HepG2 (cell line): ENCODE data around the gene RAI14. TPM values are rescaled to one million over a fixed set of nuclear protein-coding genes. Genes with fewer than 3 reads are reported as not detected.

Experiments
- AGO1 ChIP-seq: fragments of 200-400 bp; formaldehyde crosslinking; IDR thresholded peaks from 2 replicates; pipeline ENCODE4 v1.6.1; 2017; ENCODE audit warnings: mild to moderate bottlenecking, low read depth, low read length, moderate library complexity; ENCODE audit not compliant: poor library complexity, severe bottlenecking
- FOXO1 ChIP-seq: sonication (generic); formaldehyde crosslinking; IDR thresholded peaks from 2 replicates; pipeline ENCODE4 v1.4.0; 2020; ENCODE audit warnings: missing genetic modification reagents
- GLI4 ChIP-seq: sonication (generic); formaldehyde crosslinking; IDR thresholded peaks from 2 replicates; pipeline ENCODE4 v1.5.1; 2020; ENCODE audit warnings: missing genetic modification reagents, mild to moderate bottlenecking, moderate library complexity, borderline replicate concordance
- MYC ChIP-seq: sonication (generic); formaldehyde crosslinking; IDR thresholded peaks from 2 replicates; pipeline ENCODE4 v1.9.0; 2021; ENCODE audit warnings: missing genetic modification reagents, borderline replicate concordance
- PCBP1 ChIP-seq: fragments of 200-400 bp; formaldehyde crosslinking; IDR thresholded peaks from 2 replicates; pipeline ENCODE4 v1.6.1; 2017; ENCODE audit warnings: mild to moderate bottlenecking, low read depth, low read length, borderline replicate concordance
- PHF8 ChIP-seq: sonication (generic); formaldehyde crosslinking; IDR thresholded peaks from 2 replicates; pipeline ENCODE4 v1.5.0; 2020; ENCODE audit warnings: missing genetic modification reagents
- ZNF432 ChIP-seq: sonication (generic); formaldehyde crosslinking; IDR thresholded peaks from 2 replicates; pipeline ENCODE4 v1.5.0; 2020; ENCODE audit warnings: missing genetic modification reagents, mild to moderate bottlenecking, borderline replicate concordance
- ZNF678 ChIP-seq: sonication (generic); formaldehyde crosslinking; IDR thresholded peaks from 2 replicates; pipeline ENCODE4 v1.4.0; 2020; ENCODE audit warnings: mild to moderate bottlenecking, missing genetic modification reagents
- ZNF780A ChIP-seq: sonication (generic); formaldehyde crosslinking; IDR thresholded peaks from 2 replicates; pipeline ENCODE4 v1.8.0; 2022; ENCODE audit warnings: mild to moderate bottlenecking, missing genetic modification reagents, moderate library complexity
- polyA plus RNA-seq, 8 experiments: library from polyadenylated mRNA; depleted of rRNA in 3 of 8; stranded (reverse) in 7 of 8; unstranded in 1 of 8; fragments of >200 nt; fragmentation: Illumina TruSeq in 4 of 8; extraction: Trizol in 4 of 8; gene quantifications; 2 replicates each; pipeline versions ENCODE4 v1.2.1 to v1.2.3, GENCODE V29; 2011 to 2016; ENCODE audit warnings: low read depth in 4 of 8, missing spikeins in 1 of 8, mixed read lengths in 1 of 8; ENCODE audit not compliant: insufficient read depth in 1 of 8
- total RNA-seq, 5 experiments: library from RNA; depleted of rRNA; stranded (reverse); fragments of >200 nt; fragmentation: Illumina TruSeq; extraction: Trizol; gene quantifications; 2 replicates each; pipeline ENCODE4 v1.2.3, GENCODE V29; 2016; ENCODE audit warnings: low read depth in 1 of 5
- TF ChIP-seq, protein P1 (sequence below), 2 experiments: sonication (generic) in 1 of 2; formaldehyde crosslinking in 1 of 2; IDR thresholded peaks; 2 replicates each; pipeline versions ENCODE4 v1.4.0 to v1.6.1; 2018 to 2020; ENCODE audit warnings: missing genetic modification reagents in 2 of 2, borderline replicate concordance in 1 of 2, low read depth in 1 of 2, mild to moderate bottlenecking in 1 of 2, missing biosample characterization in 1 of 2
- TF ChIP-seq, protein P2 (sequence below): IDR thresholded peaks from 2 replicates; pipeline ENCODE4 v1.6.1; 2018; ENCODE audit warnings: missing genetic modification reagents
- TF ChIP-seq, protein P3 (sequence below): sonication (generic); formaldehyde crosslinking; IDR thresholded peaks from 2 replicates; pipeline ENCODE4 v1.5.1; 2020; ENCODE audit warnings: mild to moderate bottlenecking, missing genetic modification reagents, moderate library complexity
- TF ChIP-seq, protein P4 (sequence below): sonication (generic); formaldehyde crosslinking; IDR thresholded peaks from 2 replicates; pipeline ENCODE4 v1.4.0; 2020; ENCODE audit warnings: missing genetic modification reagents, borderline replicate concordance
- TF ChIP-seq, protein P5 (sequence below): sonication (generic); formaldehyde crosslinking; IDR thresholded peaks from 2 replicates; pipeline ENCODE4 v1.8.1; 2023; ENCODE audit warnings: mild to moderate bottlenecking, missing genetic modification reagents

Gene RAI14
- total and polyA plus RNA-seq, 2 of the 13 experiments (the other 11 are each of a cell fraction or from before 2014, with no cell fraction given): 12.6 to 18.2 TPM

DNA sequence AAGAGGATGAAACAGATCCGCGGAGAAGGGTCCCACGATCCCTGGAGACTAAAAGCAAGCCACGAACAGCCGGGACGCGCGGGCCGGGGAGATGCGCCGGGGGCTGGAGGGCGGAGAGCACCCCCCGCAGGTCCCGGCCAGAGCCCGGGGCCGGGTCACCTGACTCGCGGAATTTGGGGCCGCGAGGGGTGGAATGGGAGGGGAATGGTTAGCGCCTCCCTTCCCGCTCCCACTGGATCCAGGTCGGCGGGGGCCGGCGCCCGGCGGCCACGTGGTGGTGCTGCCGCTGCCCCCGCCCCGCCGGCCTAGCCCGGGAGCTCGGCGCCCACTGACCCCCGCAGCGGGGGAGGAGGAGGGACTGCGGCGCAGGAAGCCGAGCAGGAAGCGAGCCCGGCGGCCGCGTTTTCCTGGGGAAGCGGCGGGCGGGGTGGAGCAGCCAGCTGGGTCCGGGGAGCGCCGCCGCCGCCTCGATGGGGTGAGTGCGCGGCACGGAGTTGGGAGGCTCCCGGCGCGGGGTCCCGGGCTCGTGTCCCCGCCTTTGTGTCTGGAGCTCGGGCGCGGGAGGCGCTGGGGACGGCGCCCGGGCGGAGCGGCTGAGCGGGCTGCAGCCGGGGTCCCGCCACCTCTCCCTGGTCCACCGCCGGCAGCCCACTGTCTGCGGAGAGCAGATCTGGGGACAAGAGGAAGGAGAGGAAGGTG, at the start of gene RAI14 (continued):
- TF ChIP-seq, protein P1, sequence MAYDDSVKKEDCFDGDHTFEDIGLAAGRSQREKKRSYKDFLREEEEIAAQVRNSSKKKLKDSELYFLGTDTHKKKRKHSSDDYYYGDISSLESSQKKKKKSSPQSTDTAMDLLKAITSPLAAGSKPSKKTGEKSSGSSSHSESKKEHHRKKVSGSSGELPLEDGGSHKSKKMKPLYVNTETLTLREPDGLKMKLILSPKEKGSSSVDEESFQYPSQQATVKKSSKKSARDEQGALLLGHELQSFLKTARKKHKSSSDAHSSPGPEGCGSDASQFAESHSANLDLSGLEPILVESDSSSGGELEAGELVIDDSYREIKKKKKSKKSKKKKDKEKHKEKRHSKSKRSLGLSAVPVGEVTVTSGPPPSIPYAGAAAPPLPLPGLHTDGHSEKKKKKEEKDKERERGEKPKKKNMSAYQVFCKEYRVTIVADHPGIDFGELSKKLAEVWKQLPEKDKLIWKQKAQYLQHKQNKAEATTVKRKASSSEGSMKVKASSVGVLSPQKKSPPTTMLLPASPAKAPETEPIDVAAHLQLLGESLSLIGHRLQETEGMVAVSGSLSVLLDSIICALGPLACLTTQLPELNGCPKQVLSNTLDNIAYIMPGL (CRISPR knock-in tag; IDR thresholded peaks at IDR 0.05; ENCODE audit: borderline replicate concordance in 1 of 2, low read depth in 1 of 2): peak in 1 of 2 experiments; percentile 43; a peak in 1 of 4 replicates
- 0 out of 2 replicates have a peak, but pooled peaks have one; percentile 20 for TF ChIP-seq FOXO1 (CRISPR knock-in tag)
- no peak; the same call in 1 of the 2 replicates for TF ChIP-seq ZNF678 (CRISPR knock-in tag)
- TF ChIP-seq, protein P2, sequence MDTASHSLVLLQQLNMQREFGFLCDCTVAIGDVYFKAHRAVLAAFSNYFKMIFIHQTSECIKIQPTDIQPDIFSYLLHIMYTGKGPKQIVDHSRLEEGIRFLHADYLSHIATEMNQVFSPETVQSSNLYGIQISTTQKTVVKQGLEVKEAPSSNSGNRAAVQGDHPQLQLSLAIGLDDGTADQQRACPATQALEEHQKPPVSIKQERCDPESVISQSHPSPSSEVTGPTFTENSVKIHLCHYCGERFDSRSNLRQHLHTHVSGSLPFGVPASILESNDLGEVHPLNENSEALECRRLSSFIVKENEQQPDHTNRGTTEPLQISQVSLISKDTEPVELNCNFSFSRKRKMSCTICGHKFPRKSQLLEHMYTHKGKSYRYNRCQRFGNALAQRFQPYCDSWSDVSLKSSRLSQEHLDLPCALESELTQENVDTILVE (CRISPR knock-in tag): 0 out of 2 replicates have a peak, but pooled peaks have one; percentile 45
- TF ChIP-seq ZNF780A: no peak
- no peak for TF ChIP-seq ZNF432 (CRISPR knock-in tag)
- TF ChIP-seq, protein P3, sequence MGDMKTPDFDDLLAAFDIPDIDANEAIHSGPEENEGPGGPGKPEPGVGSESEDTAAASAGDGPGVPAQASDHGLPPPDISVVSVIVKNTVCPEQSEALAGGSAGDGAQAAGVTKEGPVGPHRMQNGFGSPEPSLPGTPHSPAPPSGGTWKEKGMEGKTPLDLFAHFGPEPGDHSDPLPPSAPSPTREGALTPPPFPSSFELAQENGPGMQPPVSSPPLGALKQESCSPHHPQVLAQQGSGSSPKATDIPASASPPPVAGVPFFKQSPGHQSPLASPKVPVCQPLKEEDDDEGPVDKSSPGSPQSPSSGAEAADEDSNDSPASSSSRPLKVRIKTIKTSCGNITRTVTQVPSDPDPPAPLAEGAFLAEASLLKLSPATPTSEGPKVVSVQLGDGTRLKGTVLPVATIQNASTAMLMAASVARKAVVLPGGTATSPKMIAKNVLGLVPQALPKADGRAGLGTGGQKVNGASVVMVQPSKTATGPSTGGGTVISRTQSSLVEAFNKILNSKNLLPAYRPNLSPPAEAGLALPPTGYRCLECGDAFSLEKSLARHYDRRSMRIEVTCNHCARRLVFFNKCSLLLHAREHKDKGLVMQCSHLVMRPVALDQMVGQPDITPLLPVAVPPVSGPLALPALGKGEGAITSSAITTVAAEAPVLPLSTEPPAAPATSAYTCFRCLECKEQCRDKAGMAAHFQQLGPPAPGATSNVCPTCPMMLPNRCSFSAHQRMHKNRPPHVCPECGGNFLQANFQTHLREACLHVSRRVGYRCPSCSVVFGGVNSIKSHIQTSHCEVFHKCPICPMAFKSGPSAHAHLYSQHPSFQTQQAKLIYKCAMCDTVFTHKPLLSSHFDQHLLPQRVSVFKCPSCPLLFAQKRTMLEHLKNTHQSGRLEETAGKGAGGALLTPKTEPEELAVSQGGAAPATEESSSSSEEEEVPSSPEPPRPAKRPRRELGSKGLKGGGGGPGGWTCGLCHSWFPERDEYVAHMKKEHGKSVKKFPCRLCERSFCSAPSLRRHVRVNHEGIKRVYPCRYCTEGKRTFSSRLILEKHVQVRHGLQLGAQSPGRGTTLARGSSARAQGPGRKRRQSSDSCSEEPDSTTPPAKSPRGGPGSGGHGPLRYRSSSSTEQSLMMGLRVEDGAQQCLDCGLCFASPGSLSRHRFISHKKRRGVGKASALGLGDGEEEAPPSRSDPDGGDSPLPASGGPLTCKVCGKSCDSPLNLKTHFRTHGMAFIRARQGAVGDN: peak; percentile 80
- peak; percentile 65 for TF ChIP-seq PHF8 (CRISPR knock-in tag)
- no peak for TF ChIP-seq AGO1
- TF ChIP-seq, protein P4, sequence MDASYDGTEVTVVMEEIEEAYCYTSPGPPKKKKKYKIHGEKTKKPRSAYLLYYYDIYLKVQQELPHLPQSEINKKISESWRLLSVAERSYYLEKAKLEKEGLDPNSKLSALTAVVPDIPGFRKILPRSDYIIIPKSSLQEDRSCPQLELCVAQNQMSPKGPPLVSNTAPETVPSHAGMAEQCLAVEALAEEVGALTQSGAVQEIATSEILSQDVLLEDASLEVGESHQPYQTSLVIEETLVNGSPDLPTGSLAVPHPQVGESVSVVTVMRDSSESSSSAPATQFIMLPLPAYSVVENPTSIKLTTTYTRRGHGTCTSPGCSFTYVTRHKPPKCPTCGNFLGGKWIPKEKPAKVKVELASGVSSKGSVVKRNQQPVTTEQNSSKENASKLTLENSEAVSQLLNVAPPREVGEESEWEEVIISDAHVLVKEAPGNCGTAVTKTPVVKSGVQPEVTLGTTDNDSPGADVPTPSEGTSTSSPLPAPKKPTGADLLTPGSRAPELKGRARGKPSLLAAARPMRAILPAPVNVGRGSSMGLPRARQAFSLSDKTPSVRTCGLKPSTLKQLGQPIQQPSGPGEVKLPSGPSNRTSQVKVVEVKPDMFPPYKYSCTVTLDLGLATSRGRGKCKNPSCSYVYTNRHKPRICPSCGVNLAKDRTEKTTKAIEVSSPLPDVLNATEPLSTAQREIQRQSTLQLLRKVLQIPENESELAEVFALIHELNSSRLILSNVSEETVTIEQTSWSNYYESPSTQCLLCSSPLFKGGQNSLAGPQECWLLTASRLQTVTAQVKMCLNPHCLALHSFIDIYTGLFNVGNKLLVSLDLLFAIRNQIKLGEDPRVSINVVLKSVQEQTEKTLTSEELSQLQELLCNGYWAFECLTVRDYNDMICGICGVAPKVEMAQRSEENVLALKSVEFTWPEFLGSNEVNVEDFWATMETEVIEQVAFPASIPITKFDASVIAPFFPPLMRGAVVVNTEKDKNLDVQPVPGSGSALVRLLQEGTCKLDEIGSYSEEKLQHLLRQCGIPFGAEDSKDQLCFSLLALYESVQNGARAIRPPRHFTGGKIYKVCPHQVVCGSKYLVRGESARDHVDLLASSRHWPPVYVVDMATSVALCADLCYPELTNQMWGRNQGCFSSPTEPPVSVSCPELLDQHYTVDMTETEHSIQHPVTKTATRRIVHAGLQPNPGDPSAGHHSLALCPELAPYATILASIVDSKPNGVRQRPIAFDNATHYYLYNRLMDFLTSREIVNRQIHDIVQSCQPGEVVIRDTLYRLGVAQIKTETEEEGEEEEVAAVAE: no peak
- TF ChIP-seq, protein P5, sequence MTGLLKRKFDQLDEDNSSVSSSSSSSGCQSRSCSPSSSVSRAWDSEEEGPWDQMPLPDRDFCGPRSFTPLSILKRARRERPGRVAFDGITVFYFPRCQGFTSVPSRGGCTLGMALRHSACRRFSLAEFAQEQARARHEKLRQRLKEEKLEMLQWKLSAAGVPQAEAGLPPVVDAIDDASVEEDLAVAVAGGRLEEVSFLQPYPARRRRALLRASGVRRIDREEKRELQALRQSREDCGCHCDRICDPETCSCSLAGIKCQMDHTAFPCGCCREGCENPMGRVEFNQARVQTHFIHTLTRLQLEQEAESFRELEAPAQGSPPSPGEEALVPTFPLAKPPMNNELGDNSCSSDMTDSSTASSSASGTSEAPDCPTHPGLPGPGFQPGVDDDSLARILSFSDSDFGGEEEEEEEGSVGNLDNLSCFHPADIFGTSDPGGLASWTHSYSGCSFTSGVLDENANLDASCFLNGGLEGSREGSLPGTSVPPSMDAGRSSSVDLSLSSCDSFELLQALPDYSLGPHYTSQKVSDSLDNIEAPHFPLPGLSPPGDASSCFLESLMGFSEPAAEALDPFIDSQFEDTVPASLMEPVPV: no peak
- peak; percentile 81 for TF ChIP-seq MYC (CRISPR knock-in tag)
- TF ChIP-seq PCBP1: no peak
- no peak for TF ChIP-seq GLI4 (CRISPR knock-in tag)
